ENCODE measurements around the gene HMG20A. TPM values are rescaled to one million over a fixed set of nuclear protein-coding genes. Genes with fewer than 3 reads are reported as not detected.

HMG20A gene
- total and polyA plus RNA-seq, 9 of the 15 experiments (the other 6 are each of a cell fraction or from before 2014, with no cell fraction given) = 25.0 to 68.1 (median 38.9) TPM

- ATAC-seq (no peak), DNase-seq (ENCODE audit: extremely low read depth in 1 of 4, low spot score in 3 of 4) (no peak), FAIRE-seq (no peak)
- no peaks in the 10 kb centered on the region for H3K9me1 ChIP-seq (ENCODE audit: control insufficient read depth, insufficient read depth, low read length)
- TF ChIP-seq ZBTB1 (CRISPR knock-in tag; IDR thresholded peaks at IDR 0.05; ENCODE audit: borderline replicate concordance, low read depth) = no peak
- TF ChIP-seq ZNF717 (CRISPR knock-in tag; IDR thresholded peaks at IDR 0.05) = no peak
- no peak for TF ChIP-seq MTA2 (IDR thresholded peaks at IDR 0.05; ENCODE audit: low read depth)
- TF ChIP-seq HNRNPL (IDR thresholded peaks at IDR 0.05; ENCODE audit: low read depth, low read length) = no peak
- no peak for TF ChIP-seq AFF4 (CRISPR knock-in tag; IDR thresholded peaks at IDR 0.05)
- no peak for TF ChIP-seq ZNF23 (CRISPR knock-in tag; IDR thresholded peaks at IDR 0.05)
- TF ChIP-seq ASH1L (IDR thresholded peaks at IDR 0.05; ENCODE audit: borderline replicate concordance, low read depth, partially characterized antibody) = no peak
- no peak for TF ChIP-seq DDX20 (tag; IDR thresholded peaks at IDR 0.05; ENCODE audit: low read depth)
- TF ChIP-seq TOE1 (IDR thresholded peaks at IDR 0.05; ENCODE audit: borderline replicate concordance) = no peak
- TF ChIP-seq TOE1 (CRISPR knock-in tag; IDR thresholded peaks at IDR 0.05; ENCODE audit: borderline replicate concordance, low read depth) = no peak
- no peak for TF ChIP-seq ZNF316 (IDR thresholded peaks at IDR 0.05)
- TF ChIP-seq CHAMP1 (IDR thresholded peaks at IDR 0.05) = no peak
- H3K27me3 ChIP-seq (ENCODE audit: control insufficient read depth in 2 of 2, insufficient read depth in 2 of 2, low read length in 2 of 2) = no peaks in the 10 kb centered on the region
- H3K4me3 ChIP-seq = no peak overlapping the region
- H4K20me1 ChIP-seq (replicated peaks; ENCODE audit: control insufficient read depth, insufficient read depth, low read length) = no peaks in the 10 kb centered on the region
- peaks cover 70% of the 10 kb centered on the region; the same call in 2 of the 3 replicates for H3K36me3 ChIP-seq (ENCODE audit: control insufficient read depth, insufficient read depth, low read length)
- POLR2A ChIA-PET = interaction anchor here (0.5 kb wide), 1 partner anchor 9 kb away, joined by 3 read pairs; no protein-coding TSS in a partner anchor
- no peaks in the 10 kb centered on the region for H3K9me3 ChIP-seq (replicated peaks; ENCODE audit: control insufficient read depth, insufficient read depth, low read depth, low read length)
- H3K4me1 ChIP-seq (replicated peaks in 1 of 2; ENCODE audit: control insufficient read depth in 2 of 2, insufficient read depth in 2 of 2, low read length in 2 of 2) = no peaks in the 10 kb centered on the region
- CTCF ChIA-PET (ENCODE audit: low intra/inter-chr PET ratio) = no interaction called here
- no TSS peak for BruUV-seq (replicated peaks)
- no peak overlapping the region for H3K27ac ChIP-seq (ENCODE audit: extremely low read depth, low read depth, low read length)
- H2AFZ ChIP-seq (ENCODE audit: low read depth, low read length) = no peak overlapping the region
- no peak overlapping the region for H3K4me2 ChIP-seq (ENCODE audit: insufficient read depth, low read length)
- WGBS (ENCODE audit: insufficient coverage, low coverage, missing lambda C conversion rate) = 79% methylated on average over 3 of the region's 3 CpGs
- H3K79me2 ChIP-seq (ENCODE audit: control insufficient read depth, insufficient read depth, low read length) = no peaks in the 10 kb centered on the region
- intact Hi-C loops (cut with micrococcal nuclease) = no loop called here
- no peak overlapping the region for H3K9ac ChIP-seq (ENCODE audit: insufficient read depth in 1 of 2, low read depth in 2 of 2, low read length in 2 of 2)
- in situ Hi-C loops (cut with MboI) = no loop called here
Measured at GRCh38 chr15:77474310-77474988, 53.8 kb downstream of the HMG20A start.
